ENCODE results near the gene LBX2.

GRCh38 chr2:74448771-74449170 is 50.6 kb downstream of the LBX2 start:
- TF ChIP-seq CTCF (optimal IDR thresholded peaks at IDR 0.05 in 1 of 3, IDR thresholded peaks at IDR 0.05 in 1 of 3, conservative IDR thresholded peaks at IDR 0.05 in 1 of 3; ENCODE audit: extremely low read depth in 1 of 3, insufficient read depth in 2 of 3, low read length in 3 of 3) (no peak), EZH2 (IDR thresholded peaks at IDR 0.05; ENCODE audit: low read length) (no peak)

All from keratinocyte (primary cell).